ENCODE data around the gene ZNF423.
"Not testable (repeated sequence)": the region's sequence is repeated elsewhere in the genome, so short reads cannot be mapped to it uniquely, and the experiment has no call there.

Gene ZNF423

GRCh38 chr16:49884033-49885015, 28.4 kb upstream of the ZNF423 start:
- Histone ChIP-seq H3K4me1 (ENCODE audit: control insufficient read depth, insufficient read depth, low read length) (peaks cover 6% of the 10 kb centered on the region), H3K9ac (ENCODE audit: low read depth, low read length) (no peak overlapping the region), H3K9me3 (ENCODE audit: control insufficient read depth, insufficient read depth, low read length) (no peaks in the 10 kb centered on the region), H3K27me3 (ENCODE audit: control insufficient read depth, insufficient read depth, low read length) (no peaks in the 10 kb centered on the region), H3K4me3 (ENCODE audit: low read depth, low read length) (no peak overlapping the region), H3K27ac (ENCODE audit: low read depth, low read length) (peak overlapping the region; percentile 69), H3K36me3 (ENCODE audit: control insufficient read depth, insufficient read depth, low read length) (no peaks in the 10 kb centered on the region)

- peak overlapping the region; percentile 69 for H3K27ac ChIP-seq (ENCODE audit: low read depth, low read length)
- H3K4me1 ChIP-seq (ENCODE audit: control insufficient read depth, insufficient read depth, low read length) = peaks cover 6% of the 10 kb centered on the region
- no peaks in the 10 kb centered on the region for H3K9me3 ChIP-seq (ENCODE audit: control insufficient read depth, insufficient read depth, low read length)
- H3K27me3 ChIP-seq (ENCODE audit: control insufficient read depth, insufficient read depth, low read length) = no peaks in the 10 kb centered on the region
- H3K4me3 ChIP-seq (ENCODE audit: low read depth, low read length) = no peak overlapping the region
- no peak overlapping the region for H3K9ac ChIP-seq (ENCODE audit: low read depth, low read length)
- no peaks in the 10 kb centered on the region for H3K36me3 ChIP-seq (ENCODE audit: control insufficient read depth, insufficient read depth, low read length)
Measured at GRCh38 chr16:49883076-49884014, 27.4 kb upstream of the ZNF423 start.

GRCh38 chr16:49881890-49882289, 26.0 kb upstream of the ZNF423 start:
- Histone ChIP-seq H3K27me3 (ENCODE audit: control insufficient read depth, insufficient read depth, low read length) (peaks cover 4% of the 10 kb centered on the region; the same call in 1 of the 2 replicates), H3K27ac (ENCODE audit: low read depth, low read length) (no peak overlapping the region), H3K4me1 (ENCODE audit: control insufficient read depth, insufficient read depth, low read length) (peaks cover 6% of the 10 kb centered on the region), H3K9ac (ENCODE audit: low read depth, low read length) (no peak overlapping the region), H3K4me3 (ENCODE audit: low read depth, low read length) (no peak overlapping the region), H3K9me3 (ENCODE audit: control insufficient read depth, insufficient read depth, low read length) (no peaks in the 10 kb centered on the region), H3K36me3 (ENCODE audit: control insufficient read depth, insufficient read depth, low read length) (no peaks in the 10 kb centered on the region)

GRCh38 chr16:49878540-49878939, 22.6 kb upstream of the ZNF423 start:
- not testable (repeated sequence) for H3K9ac ChIP-seq (ENCODE audit: low read depth, low read length); H3K4me3 ChIP-seq (ENCODE audit: low read depth, low read length); H3K36me3 ChIP-seq (ENCODE audit: control insufficient read depth, insufficient read depth, low read length); H3K27ac ChIP-seq (ENCODE audit: low read depth, low read length); H3K9me3 ChIP-seq (ENCODE audit: control insufficient read depth, insufficient read depth, low read length)
- H3K4me1 ChIP-seq (ENCODE audit: control insufficient read depth, insufficient read depth, low read length) = peaks cover 11% of the 10 kb centered on the region
- peaks cover 14% of the 10 kb centered on the region for H3K27me3 ChIP-seq (ENCODE audit: control insufficient read depth, insufficient read depth, low read length)

- Histone ChIP-seq H3K27me3 (ENCODE audit: control insufficient read depth, insufficient read depth, low read length) (peaks cover 14% of the 10 kb centered on the region), H3K4me3 (ENCODE audit: low read depth, low read length) (peak overlapping the region; percentile 58; the same call in 1 of the 2 replicates), H3K9ac (ENCODE audit: low read depth, low read length) (no peak overlapping the region), H3K27ac (ENCODE audit: low read depth, low read length) (no peak overlapping the region), H3K4me1 (ENCODE audit: control insufficient read depth, insufficient read depth, low read length) (peaks cover 11% of the 10 kb centered on the region), H3K36me3 (ENCODE audit: control insufficient read depth, insufficient read depth, low read length) (no peaks in the 10 kb centered on the region), H3K9me3 (ENCODE audit: control insufficient read depth, insufficient read depth, low read length) (no peaks in the 10 kb centered on the region)
Measured at GRCh38 chr16:49876716-49877129, 20.8 kb upstream of the ZNF423 start.

GRCh38 chr16:49875806-49876715, 20.1 kb upstream of the ZNF423 start:
- H3K27ac ChIP-seq (ENCODE audit: low read depth, low read length) = peak overlapping the region; percentile 54
- H3K9me3 ChIP-seq (ENCODE audit: control insufficient read depth, insufficient read depth, low read length) = no peaks in the 10 kb centered on the region
- peaks cover 11% of the 10 kb centered on the region for H3K4me1 ChIP-seq (ENCODE audit: control insufficient read depth, insufficient read depth, low read length)
- peaks cover 14% of the 10 kb centered on the region for H3K27me3 ChIP-seq (ENCODE audit: control insufficient read depth, insufficient read depth, low read length)
- H3K9ac ChIP-seq (ENCODE audit: low read depth, low read length) = no peak overlapping the region
- H3K36me3 ChIP-seq (ENCODE audit: control insufficient read depth, insufficient read depth, low read length) = no peaks in the 10 kb centered on the region
- peak overlapping the region; percentile 58 for H3K4me3 ChIP-seq (ENCODE audit: low read depth, low read length)

GRCh38 chr16:49874613-49875237, 18.8 kb upstream of the ZNF423 start:
- no peaks in the 10 kb centered on the region for H3K36me3 ChIP-seq (ENCODE audit: control insufficient read depth, insufficient read depth, low read length)
- no peak overlapping the region for H3K4me3 ChIP-seq (ENCODE audit: low read depth, low read length)
- peaks cover 11% of the 10 kb centered on the region for H3K4me1 ChIP-seq (ENCODE audit: control insufficient read depth, insufficient read depth, low read length)

GRCh38 chr16:49871824-49872223, 15.9 kb upstream of the ZNF423 start:
- peaks cover 23% of the 10 kb centered on the region for H3K4me1 ChIP-seq (ENCODE audit: control insufficient read depth, insufficient read depth, low read length)
- not testable (repeated sequence) for H3K27ac ChIP-seq (ENCODE audit: low read depth, low read length); H3K9me3 ChIP-seq (ENCODE audit: control insufficient read depth, insufficient read depth, low read length); H3K4me3 ChIP-seq (ENCODE audit: low read depth, low read length); H3K36me3 ChIP-seq (ENCODE audit: control insufficient read depth, insufficient read depth, low read length); H3K9ac ChIP-seq (ENCODE audit: low read depth, low read length)
- H3K27me3 ChIP-seq (ENCODE audit: control insufficient read depth, insufficient read depth, low read length) = peaks cover 14% of the 10 kb centered on the region

More at GRCh38 chr16:49874613-49875237, 18.8 kb upstream of the ZNF423 start:
- Histone ChIP-seq H3K27ac (ENCODE audit: low read depth, low read length) (no peak overlapping the region), H3K9ac (ENCODE audit: low read depth, low read length) (no peak overlapping the region), H3K27me3 (ENCODE audit: control insufficient read depth, insufficient read depth, low read length) (peaks cover 14% of the 10 kb centered on the region), H3K9me3 (ENCODE audit: control insufficient read depth, insufficient read depth, low read length) (no peaks in the 10 kb centered on the region)

GRCh38 chr16:49869731-49870130, 13.8 kb upstream of the ZNF423 start:
- Histone ChIP-seq H3K36me3 (ENCODE audit: control insufficient read depth, insufficient read depth, low read length) (no peaks in the 10 kb centered on the region), H3K4me1 (ENCODE audit: control insufficient read depth, insufficient read depth, low read length) (peaks cover 22% of the 10 kb centered on the region), H3K27me3 (ENCODE audit: control insufficient read depth, insufficient read depth, low read length) (peaks cover 22% of the 10 kb centered on the region)

More at GRCh38 chr16:49869731-49870130, 13.8 kb upstream of the ZNF423 start:
- H3K4me3 ChIP-seq (ENCODE audit: low read depth, low read length) = no peak overlapping the region
- H3K27ac ChIP-seq (ENCODE audit: low read depth, low read length) = no peak overlapping the region
- H3K9me3 ChIP-seq (ENCODE audit: control insufficient read depth, insufficient read depth, low read length) = no peaks in the 10 kb centered on the region
- no peak overlapping the region for H3K9ac ChIP-seq (ENCODE audit: low read depth, low read length)

All from HUES48 (cell line).